Measurements from ENCODE around the gene SINHCAF. TPM values are rescaled to one million over a fixed set of nuclear protein-coding genes. Genes with fewer than 3 reads are reported as not detected.

SINHCAF gene
- total RNA-seq, 1 experiment from 2014 or later = 211 TPM

DNA sequence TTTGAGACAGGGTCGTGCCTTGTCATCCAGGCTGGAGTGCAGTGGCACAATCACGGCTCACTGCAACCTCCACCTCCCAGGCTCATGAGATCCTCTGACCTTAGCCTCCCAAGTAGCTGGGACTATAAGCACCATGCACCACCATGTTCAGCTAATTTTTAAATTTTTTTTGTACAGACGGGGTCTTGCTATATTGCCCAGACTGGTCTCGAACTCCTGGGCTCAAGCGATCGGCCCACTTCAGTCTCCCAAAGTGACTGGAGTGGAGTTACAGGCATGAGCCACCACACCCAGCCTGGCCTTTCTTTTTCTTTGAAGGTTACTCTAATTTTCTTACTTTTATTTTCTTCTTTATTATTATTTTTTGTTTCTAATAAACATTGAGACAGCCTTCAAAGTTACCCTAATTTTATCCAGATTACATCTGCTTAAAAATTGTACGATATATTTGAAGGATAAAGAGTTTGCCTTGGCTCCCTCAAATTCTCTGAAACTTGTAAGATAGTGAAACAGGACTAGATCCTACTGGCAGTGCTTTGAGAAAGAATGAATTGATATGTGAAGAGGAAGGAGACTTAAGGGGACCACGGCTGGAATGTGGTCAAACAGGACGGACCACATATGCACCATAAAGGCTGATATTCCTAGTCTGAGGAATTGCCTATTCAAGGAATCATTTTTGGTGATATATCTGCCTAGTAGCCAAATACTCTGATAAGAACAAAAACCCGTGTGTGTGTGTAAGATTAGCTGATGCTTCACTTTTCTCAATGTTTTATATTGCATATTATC, 14.1 kb upstream of the SINHCAF start:
- in situ Hi-C loops (cut with HindIII; ENCODE audit: low sequenced_read_pairs) = no loop called here
- DNase-seq (ENCODE audit: low spot score) = no peak

- in situ Hi-C loops (cut with HindIII; ENCODE audit: low sequenced_read_pairs) = no loop called here
- no peak for DNase-seq (ENCODE audit: low spot score)
Measured at GRCh38 chr12:31337952-31338351, 12.0 kb upstream of the SINHCAF start.

DNA sequence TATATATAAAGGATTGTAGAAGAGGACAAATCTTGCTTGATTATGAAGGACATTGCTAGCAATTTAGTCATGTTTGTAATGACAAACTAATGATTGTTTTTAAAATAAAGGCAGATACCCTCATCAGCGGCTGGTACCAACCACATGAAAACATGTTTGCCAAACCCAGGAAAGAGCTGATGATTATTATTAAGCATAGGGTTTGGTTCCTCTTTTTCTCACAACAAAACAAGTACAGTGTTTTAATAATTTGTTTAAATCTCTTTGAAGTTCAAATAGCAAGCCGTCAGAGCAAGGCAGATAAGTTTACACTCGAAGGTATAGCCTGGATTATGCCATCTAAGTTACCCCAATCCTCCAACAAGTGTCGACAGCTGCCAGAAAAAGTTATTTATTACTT, 5.3 kb upstream of the SINHCAF start:
- in situ Hi-C loops (cut with HindIII; ENCODE audit: low sequenced_read_pairs) = no loop called here
- DNase-seq (ENCODE audit: low spot score) = no peak

DNA sequence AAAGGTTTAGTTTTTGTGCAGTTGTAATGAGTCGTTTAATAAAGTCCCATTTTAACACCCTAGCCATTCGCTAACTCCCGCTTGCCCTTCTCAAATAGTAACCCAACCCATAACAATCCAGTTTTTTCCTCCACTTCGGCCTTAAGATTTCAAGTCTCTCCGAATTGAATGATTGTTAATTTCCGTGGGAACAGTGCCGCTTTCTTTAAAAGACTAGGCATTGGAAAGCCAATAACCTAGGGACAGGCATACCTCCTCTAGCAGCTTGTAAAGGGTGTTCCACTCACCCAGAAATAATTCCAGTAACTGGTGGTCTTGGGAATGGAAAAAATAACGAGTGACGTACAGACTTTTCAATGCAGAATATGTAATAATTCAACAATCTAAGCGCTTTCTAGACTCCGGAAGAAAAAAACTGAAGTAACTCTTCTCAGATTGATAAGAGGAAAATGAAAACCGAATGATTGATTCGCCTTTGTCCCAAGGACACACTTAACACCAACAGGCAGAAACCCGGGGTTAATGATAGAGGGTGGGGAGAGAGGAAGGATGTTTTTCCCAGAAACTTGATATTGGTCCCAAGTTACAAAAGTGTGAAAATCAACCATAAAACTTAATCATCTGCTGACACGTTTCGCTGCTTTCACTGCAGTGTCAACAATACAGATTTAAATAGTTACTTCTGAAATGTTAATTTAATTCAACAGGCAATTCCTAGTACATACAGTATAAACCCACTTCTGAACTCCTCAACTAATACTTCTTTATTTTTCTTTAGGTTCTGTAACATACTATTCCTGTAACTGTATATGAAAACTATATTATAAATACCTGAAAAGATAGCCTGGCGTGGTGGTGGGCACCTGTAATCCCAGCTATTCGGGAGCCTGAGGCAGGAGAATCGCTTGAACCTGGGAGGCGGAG, 1.0 kb upstream of the SINHCAF start:
- in situ Hi-C loops (cut with HindIII; ENCODE audit: low sequenced_read_pairs) = no loop called here
- DNase-seq (ENCODE audit: low spot score) = peak; percentile 49

DNA sequence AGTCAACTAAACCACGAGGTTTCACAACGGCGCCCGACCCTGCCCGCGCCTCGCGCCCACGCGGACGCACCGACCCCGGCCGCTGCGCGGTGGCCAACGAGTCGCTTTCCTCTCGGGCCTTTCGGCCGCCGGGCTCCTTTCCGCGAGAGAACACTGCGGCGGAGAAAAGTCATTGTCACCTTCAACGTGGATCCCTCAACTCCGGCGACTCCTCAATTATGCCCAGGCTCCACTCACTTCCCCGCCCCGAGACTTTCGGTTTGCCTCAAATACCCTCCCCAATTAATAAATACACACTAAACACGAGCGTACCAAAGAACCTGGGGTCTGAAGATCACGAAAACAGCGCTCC, 450 bp downstream of the SINHCAF start:
- DNase-seq (ENCODE audit: low spot score) = no peak
- in situ Hi-C loops (cut with HindIII; ENCODE audit: low sequenced_read_pairs) = no loop called here

DNA sequence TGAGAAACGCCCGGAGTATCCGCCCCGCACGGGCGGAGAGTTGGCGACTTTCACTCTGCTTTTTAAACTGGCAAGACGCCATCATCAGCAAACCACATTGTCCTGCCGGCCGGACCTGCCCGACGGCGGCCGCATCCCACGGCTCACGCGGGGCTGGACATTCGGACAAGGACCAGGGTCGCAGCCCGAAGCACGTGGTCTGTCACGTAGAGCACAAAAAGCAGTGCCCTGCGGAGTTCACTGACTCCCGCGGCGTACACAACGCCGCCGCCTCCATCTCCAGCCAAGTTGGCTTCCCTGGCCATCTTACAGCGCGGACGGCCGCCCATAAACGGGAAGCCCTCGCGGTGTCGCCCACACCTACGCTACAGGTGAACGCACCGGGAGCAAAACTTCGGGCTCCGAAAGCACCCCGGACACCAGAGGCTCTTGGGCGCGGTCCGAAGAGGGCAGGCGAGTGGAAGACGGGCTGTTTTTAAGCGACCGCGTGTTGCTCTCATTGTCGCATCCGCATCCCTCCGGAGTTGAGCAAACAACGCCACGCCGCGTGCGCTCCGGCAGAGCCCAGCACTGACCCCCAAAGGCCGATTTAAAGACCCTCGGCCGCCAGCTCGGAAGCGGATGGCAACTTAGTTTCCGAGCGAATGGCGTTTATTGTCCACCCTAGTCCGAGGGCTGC, 966 bp downstream of the SINHCAF start:
- in situ Hi-C loops (cut with HindIII; ENCODE audit: low sequenced_read_pairs) = no loop called here
- peak; percentile 40 for DNase-seq (ENCODE audit: low spot score)

- in situ Hi-C loops (cut with HindIII; ENCODE audit: low sequenced_read_pairs) = no loop called here
- DNase-seq (ENCODE audit: low spot score) = peak; percentile 71
Measured at GRCh38 chr12:31324116-31324844, 1.7 kb downstream of the SINHCAF start.

DNA sequence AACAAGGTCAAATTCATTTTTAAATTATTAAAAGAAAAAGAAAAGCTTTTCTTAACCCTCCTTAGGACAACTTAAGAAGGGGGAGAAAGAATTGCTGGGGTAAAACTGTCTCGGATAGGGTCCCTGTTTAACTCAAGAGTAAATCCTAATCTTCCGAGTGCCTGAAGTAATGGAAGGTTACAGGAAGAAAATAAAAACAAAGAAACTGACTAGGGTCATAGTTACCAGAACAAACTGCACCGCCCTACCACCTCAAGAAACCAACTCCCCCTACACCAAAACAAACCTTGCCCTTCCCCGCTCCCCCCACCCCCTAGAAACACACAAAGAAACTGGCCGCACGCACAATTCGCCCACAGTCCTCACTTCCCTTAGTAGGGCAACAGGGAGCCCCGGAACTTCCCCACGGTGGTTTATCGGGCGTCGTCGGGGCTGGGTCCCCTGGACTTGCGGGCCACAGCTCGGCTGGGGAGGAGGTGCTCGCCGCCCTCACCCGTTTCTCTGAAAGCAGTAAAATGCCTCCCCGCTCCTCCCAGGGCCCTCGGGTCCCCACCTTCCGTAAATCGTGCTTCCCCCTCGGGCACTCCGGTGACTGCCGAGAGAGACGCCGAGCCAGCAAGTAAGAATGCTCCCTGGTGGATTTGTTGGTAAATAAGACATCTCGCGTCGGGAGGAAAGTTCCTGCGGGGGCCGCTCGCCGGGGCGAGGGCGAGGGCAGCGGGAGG, 2.4 kb downstream of the SINHCAF start:
- peak; percentile 17 for DNase-seq (ENCODE audit: low spot score)
- in situ Hi-C loops (cut with HindIII; ENCODE audit: low sequenced_read_pairs) = no loop called here

- DNase-seq (ENCODE audit: low spot score) = peak; percentile 23
- in situ Hi-C loops (cut with HindIII; ENCODE audit: low sequenced_read_pairs) = no loop called here
Measured at GRCh38 chr12:31322801-31323207, 3.1 kb downstream of the SINHCAF start.

DNA sequence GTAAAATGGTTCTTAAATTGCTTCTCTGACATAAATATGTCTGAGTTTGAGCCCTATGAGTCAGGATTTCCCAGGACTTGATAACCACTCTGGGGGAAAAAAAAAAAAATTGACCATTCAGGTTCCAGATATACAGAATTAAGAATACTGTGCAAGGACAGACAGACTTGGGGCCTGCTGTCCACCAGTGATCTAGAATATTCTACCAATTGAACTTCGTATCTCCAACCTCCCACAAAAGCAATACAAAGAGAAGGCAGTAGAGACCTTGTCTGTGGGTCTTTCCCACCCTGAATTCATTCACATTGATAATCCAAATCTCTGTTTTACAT, 4.1 kb downstream of the SINHCAF start:
- in situ Hi-C loops (cut with HindIII; ENCODE audit: low sequenced_read_pairs) = no loop called here
- no peak for DNase-seq (ENCODE audit: low spot score)

- no peak for DNase-seq (ENCODE audit: low spot score)
- in situ Hi-C loops (cut with HindIII; ENCODE audit: low sequenced_read_pairs) = no loop called here
Measured at GRCh38 chr12:31321186-31321896, 4.6 kb downstream of the SINHCAF start.

- in situ Hi-C loops (cut with HindIII; ENCODE audit: low sequenced_read_pairs) = no loop called here
- no peak for DNase-seq (ENCODE audit: low spot score)
Measured at GRCh38 chr12:31318657-31319269, 7.2 kb downstream of the SINHCAF start.

GRCh38 chr12:31317471-31318395, 8.2 kb downstream of the SINHCAF start:
- in situ Hi-C loops (cut with HindIII; ENCODE audit: low sequenced_read_pairs) = no loop called here
- DNase-seq (ENCODE audit: low spot score) = peak; percentile 48

- DNase-seq (ENCODE audit: low spot score) = no peak
- in situ Hi-C loops (cut with HindIII; ENCODE audit: low sequenced_read_pairs) = no loop called here
Measured at GRCh38 chr12:31316891-31317290, 9.1 kb downstream of the SINHCAF start.

GRCh38 chr12:31315784-31316465, 10.0 kb downstream of the SINHCAF start:
- in situ Hi-C loops (cut with HindIII; ENCODE audit: low sequenced_read_pairs) = no loop called here
- no peak for DNase-seq (ENCODE audit: low spot score)

- in situ Hi-C loops (cut with HindIII; ENCODE audit: low sequenced_read_pairs) = no loop called here
- no peak for DNase-seq (ENCODE audit: low spot score)
Measured at GRCh38 chr12:31315044-31315715, 10.8 kb downstream of the SINHCAF start.
